ENCODE results near the gene KAZALD1.

- TF ChIP-seq POLR2A (IDR thresholded peaks at IDR 0.05) (no peak), CTCF (IDR thresholded peaks at IDR 0.05) (no peak)
These were observed 5.1 kb downstream of the KAZALD1 start for GRCh38 chr10:101066896-101067355.
